Nephron (organoid): ENCODE measurements around the gene CFI.

Source experiments
- H3K27ac Mint-ChIP-seq, 3 experiments: 2 replicates each; pipeline ENCODE4 v1.8.0; 2020; ENCODE audit warnings: mixed read lengths in 3 of 3, mild to moderate bottlenecking in 2 of 3, moderate library complexity in 1 of 3
- H3K27me3 Mint-ChIP-seq: 2 replicates; pipeline ENCODE4 v1.8.0; 2021; ENCODE audit warnings: low read depth, mild to moderate bottlenecking, moderate library complexity, mixed read lengths
- H3K36me3 Mint-ChIP-seq: 2 replicates; pipeline ENCODE4 v1.8.0; 2020; ENCODE audit warnings: low read depth, mixed read lengths
- H3K4me1 Mint-ChIP-seq: 2 replicates; pipeline ENCODE4 v1.8.0; 2020; ENCODE audit warnings: mixed read lengths
- H3K4me3 Mint-ChIP-seq, 3 experiments: 2 replicates each; pipeline ENCODE4 v1.8.0; 2020; ENCODE audit warnings: mild to moderate bottlenecking in 3 of 3, mixed read lengths in 3 of 3, moderate library complexity in 2 of 3
- H3K9me3 Mint-ChIP-seq: 2 replicates; pipeline ENCODE4 v1.8.0; 2020; ENCODE audit warnings: mixed read lengths
- CTCF ChIP-seq, 3 experiments: fragments of 200-600 bp; sonication (generic); IDR thresholded peaks; one replicate each; pipeline ENCODE4 v1.5.0; 2021; ENCODE audit warnings: antibody characterized with exemption in 3 of 3; ENCODE audit not compliant: unreplicated experiment in 3 of 3

CFI gene

DNA sequence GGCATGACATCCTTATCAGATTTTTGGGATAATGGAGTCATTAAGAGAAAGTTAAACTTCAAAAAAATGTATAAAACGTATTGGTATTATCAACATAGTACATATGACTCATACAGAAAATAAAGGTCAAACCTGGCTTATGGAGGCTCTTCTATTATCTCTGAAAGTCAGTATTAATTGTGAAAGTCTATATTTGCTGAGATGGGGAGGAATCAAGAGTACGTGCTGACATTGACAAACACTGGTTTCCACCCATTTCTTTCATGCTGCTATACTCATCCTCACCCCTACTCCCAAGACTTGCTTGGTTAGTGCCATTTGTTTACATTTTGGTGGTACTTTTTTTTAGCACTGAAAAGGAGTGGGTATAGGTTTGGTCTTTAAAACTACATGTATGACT lies 41.1 kb downstream of the CFI start:
- no peak for TF ChIP-seq CTCF (IDR thresholded peaks at IDR 0.05; ENCODE audit: unreplicated experiment in 3 of 3)
- H3K36me3 Mint-ChIP-seq = peaks cover 15% of the 10 kb centered on the region
- H3K4me1 Mint-ChIP-seq = peaks cover 6% of the 10 kb centered on the region
- no peaks in the 10 kb centered on the region for H3K9me3 Mint-ChIP-seq
- H3K4me3 Mint-ChIP-seq = no peak overlapping the region
- H3K27me3 Mint-ChIP-seq = no peaks in the 10 kb centered on the region
- H3K27ac Mint-ChIP-seq = no peak overlapping the region

GRCh38 chr4:109755656-109756055 lies 46.1 kb downstream of the CFI start:
- peaks cover 7% of the 10 kb centered on the region for H3K36me3 Mint-ChIP-seq
- H3K4me3 Mint-ChIP-seq = no peak overlapping the region
- H3K27me3 Mint-ChIP-seq = no peaks in the 10 kb centered on the region
- H3K27ac Mint-ChIP-seq = no peak overlapping the region
- no peaks in the 10 kb centered on the region for H3K9me3 Mint-ChIP-seq
- no peak for TF ChIP-seq CTCF (IDR thresholded peaks at IDR 0.05; ENCODE audit: unreplicated experiment in 3 of 3)
- H3K4me1 Mint-ChIP-seq = no peaks in the 10 kb centered on the region

DNA sequence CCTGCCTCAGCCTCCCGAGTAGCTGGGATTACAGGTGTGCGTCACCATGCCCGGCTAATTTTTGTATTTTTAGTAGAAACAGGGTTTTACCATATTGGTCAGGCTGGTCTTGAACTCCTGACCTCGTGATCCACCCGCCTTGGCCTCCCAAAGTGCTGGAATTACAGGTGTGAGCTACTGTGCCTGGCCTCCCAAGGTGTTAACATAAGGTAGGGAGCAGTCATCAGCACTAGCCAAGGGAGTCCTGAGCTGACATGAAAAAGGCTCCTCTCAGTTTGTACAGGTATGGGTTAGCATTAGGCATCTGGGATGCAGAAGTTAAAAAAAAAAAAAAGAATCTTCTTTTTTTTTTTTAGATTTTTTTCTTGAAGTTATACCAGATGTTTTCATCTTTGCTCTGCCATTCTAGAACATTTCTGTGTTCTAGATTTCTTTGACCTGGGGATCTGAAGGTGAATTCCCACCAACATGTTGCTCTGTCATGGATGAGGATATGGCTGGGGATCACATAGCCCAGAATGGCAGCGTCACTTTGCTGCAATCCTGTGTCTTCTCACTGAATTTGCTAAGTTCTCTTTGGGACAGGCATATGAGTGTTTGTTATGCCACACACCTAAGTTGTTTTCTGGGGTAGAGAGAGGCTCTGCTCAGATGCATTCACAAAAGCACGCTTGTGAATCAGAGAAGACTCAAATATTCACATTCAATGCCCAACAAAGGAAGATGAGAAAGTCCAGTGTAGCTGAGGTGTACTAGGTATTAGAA lies 47.5 kb downstream of the CFI start:
- no peaks in the 10 kb centered on the region for H3K27me3 Mint-ChIP-seq
- H3K9me3 Mint-ChIP-seq = no peaks in the 10 kb centered on the region
- no peak for TF ChIP-seq CTCF (IDR thresholded peaks at IDR 0.05; ENCODE audit: unreplicated experiment in 3 of 3)
- no peak overlapping the region for H3K4me3 Mint-ChIP-seq
- no peak overlapping the region for H3K27ac Mint-ChIP-seq
- no peaks in the 10 kb centered on the region for H3K4me1 Mint-ChIP-seq
- H3K36me3 Mint-ChIP-seq = peaks cover 7% of the 10 kb centered on the region

DNA sequence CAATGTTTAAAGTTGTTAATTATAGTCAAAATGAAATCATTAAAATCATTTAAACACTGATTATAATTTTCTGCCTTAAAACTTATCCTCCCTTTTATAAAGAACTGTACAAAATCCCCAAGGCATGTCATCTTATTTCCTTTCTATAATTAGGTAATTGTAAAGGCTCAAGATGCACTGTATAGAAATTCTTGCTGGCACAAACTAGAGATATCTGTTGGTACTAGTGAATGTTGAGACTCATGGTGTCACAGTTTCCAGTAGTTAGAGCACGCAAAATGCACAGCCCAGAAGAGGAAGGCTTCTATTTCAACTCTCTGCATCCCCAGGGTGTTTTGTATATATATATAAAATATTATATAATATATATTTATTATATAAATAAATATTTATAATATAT lies 49.3 kb downstream of the CFI start:
- no peaks in the 10 kb centered on the region for H3K4me1 Mint-ChIP-seq
- H3K4me3 Mint-ChIP-seq = no peak overlapping the region
- H3K9me3 Mint-ChIP-seq = no peaks in the 10 kb centered on the region

DNA sequence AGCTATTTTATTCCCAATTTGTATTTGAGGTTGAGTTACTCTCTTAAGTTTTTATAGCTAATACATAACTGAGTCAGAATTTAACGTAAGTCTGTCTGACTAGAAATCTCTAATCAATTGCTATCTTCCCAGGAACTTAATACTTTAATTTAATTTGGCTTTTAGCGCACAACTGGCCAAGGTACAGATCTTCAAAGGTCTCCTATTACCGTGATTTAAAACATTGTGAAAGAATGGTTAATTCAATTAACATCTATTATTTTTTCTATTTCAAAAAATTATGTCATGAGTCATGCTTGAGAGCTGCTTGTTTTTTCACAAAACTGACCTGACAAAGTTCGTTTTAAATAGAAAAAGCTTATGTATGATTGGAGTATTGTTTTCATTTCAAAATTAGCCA lies 49.9 kb downstream of the CFI start:
- no peaks in the 10 kb centered on the region for H3K9me3 Mint-ChIP-seq

More for the DNA sequence above, 49.3 kb downstream of the CFI start:
- Mint-ChIP-seq H3K27me3 (no peaks in the 10 kb centered on the region), H3K27ac (no peak overlapping the region), H3K36me3 (peaks cover 12% of the 10 kb centered on the region)
- TF ChIP-seq CTCF (IDR thresholded peaks at IDR 0.05; ENCODE audit: unreplicated experiment in 3 of 3) = no peak

More for the DNA sequence above, 49.9 kb downstream of the CFI start:
- Mint-ChIP-seq H3K27ac (no peak overlapping the region), H3K27me3 (no peaks in the 10 kb centered on the region), H3K36me3 (peaks cover 9% of the 10 kb centered on the region), H3K4me3 (no peak overlapping the region), H3K4me1 (no peaks in the 10 kb centered on the region)
- no peak for TF ChIP-seq CTCF (IDR thresholded peaks at IDR 0.05; ENCODE audit: unreplicated experiment in 3 of 3)
